Dermis blood vessel endothelial cell (primary cell): Measurements from ENCODE around the gene MCL1. TPM values are rescaled to one million over a fixed set of nuclear protein-coding genes. Genes with fewer than 3 reads are reported as not detected.
"Not testable (repeated sequence)": the region's sequence is repeated elsewhere in the genome, so short reads cannot be mapped to it uniquely, and the experiment has no call there.

Experiments
- DNase-seq: peaks from one replicate; pipeline ENCODE4 v3.0.0; 2010
- total RNA-seq: library from RNA; depleted of rRNA; stranded (reverse); fragments of >200 nt; gene quantifications from 2 replicates; pipeline ENCODE4 v1.2.3, GENCODE V29; 2014

The MCL1 gene
- total RNA-seq, 1 donor from 2014 or later: 316 TPM

DNA sequence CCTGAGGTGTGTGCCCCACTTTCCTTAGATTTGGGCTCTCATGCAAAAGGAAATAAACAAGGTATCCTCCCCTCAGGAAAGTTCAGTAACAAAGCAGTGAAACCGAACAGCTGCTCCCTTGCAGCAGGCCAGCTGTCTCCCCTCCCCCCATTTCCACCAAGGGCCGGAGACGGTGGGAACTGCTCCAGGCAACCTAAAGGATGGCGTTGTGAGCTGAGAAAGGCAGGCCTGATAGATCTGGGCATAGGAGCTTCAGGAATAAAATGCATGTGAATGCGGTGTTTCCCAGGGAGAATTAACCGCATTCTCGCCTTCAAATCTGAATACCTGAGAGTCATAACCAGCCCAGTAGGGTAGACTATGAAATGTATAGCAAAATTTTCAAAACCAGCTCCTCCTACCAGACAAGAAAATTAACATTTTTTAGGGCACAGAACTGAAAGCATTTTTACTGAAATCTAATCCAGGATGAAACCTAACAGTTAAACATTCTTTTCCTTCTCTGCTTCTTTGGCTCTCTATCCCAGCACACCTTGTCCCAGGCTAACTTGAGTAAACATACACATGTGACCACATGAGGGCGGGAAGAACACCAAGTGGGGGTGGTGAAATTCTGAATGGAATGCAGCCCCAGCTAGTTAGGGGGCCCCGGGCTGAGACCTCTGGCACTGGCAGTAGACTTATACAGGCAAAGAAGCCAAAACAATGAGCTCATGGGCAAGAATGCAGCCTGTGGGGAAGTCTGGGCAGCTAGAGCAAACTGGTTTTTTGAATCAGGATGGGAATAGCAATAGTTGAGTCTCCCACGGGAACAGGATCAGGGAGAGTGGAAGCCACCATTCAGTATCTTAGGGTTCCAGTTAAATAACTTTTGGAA is 11.5 kb downstream of the MCL1 start:
- DNase-seq: peak; percentile 97

DNA sequence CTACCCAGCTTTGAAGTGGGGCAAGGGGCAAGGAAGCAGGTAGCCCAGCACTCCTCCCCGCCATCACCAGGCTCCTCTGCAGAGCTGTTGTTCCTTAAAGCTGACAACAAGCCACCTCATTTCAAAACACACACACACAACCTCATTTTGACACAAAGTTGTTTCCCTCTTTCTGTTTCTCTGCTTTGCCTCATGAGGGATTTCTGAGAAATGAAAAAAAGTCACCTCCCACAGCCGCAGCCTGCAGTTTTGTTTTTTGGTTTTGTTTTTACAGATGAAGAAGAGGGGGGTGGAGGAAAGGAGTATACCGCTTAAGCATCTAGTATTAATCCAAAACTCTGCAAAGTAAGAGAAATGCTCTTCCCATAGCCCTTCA is 12.1 kb downstream of the MCL1 start:
- no peak for DNase-seq

DNA sequence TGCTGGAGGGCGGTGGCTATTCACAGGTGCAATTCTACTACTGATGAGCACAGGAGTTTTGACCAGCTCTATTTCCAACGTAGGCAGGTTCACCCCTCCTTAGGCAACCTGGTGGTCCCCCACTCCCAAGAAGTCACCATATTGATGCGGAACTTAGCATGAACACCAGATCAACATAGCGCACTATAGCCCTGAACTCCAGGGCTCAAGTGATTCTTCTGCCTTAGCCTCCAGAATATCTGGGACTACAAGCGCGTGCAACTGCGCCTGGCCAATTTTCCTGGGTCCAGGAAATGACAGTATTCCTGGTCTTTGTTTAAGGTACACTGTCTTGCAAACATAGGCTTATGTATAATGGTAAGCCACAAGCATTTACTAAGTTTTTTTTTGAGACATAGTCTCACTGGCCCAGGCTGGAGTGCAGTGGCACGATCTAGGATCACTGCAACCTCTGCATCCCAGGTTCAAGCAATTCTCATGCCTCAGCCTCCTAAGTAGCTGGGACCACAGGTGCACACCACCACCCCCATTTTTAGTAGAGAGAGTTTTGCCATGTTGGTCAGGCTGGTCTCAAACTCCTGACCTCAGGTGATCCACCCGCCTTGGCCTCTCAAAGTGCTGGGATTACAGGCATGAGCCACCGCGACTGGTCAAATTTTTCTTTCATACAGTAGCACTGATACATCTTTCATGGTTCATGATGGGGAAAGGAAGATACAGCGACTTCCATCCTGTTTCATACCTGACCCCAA is 12.6 kb downstream of the MCL1 start:
- DNase-seq: peak; percentile 68

DNA sequence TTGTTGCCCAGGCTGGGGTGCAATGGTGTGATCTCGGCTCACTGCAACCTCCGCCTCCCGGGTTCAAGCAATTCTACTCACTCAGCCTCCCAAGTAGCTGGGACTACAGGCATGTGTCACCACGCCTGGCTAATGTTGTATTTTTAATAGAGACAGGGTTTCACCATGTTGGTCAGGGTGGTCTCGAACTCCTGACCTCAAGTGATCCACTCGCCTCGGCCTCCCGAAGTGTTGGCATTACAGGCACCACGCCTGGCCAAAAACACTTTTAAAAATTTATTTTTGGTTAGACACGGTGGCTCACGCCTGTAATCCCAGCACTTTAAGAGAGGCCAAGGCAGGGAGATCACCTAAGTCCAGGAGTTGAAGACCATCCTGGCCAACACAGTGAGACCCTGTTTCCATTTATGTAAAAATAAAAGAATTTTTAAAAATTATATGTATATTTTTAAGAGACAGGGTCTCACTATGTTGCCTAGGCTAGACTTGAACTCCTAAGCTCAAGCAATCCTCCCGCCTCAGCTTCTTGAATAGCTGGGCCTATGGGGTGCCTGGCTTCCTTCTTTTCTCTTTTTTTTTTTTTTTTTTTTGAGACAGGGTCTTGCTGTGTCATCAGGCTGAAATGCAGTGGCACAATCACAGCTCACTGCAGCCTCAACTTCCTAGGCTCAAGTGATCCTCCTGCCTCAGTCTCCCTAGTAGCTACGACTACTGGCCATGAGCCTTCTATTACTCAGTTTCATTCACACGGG is 14.0 kb downstream of the MCL1 start:
- DNase-seq: not testable (repeated sequence)

DNA sequence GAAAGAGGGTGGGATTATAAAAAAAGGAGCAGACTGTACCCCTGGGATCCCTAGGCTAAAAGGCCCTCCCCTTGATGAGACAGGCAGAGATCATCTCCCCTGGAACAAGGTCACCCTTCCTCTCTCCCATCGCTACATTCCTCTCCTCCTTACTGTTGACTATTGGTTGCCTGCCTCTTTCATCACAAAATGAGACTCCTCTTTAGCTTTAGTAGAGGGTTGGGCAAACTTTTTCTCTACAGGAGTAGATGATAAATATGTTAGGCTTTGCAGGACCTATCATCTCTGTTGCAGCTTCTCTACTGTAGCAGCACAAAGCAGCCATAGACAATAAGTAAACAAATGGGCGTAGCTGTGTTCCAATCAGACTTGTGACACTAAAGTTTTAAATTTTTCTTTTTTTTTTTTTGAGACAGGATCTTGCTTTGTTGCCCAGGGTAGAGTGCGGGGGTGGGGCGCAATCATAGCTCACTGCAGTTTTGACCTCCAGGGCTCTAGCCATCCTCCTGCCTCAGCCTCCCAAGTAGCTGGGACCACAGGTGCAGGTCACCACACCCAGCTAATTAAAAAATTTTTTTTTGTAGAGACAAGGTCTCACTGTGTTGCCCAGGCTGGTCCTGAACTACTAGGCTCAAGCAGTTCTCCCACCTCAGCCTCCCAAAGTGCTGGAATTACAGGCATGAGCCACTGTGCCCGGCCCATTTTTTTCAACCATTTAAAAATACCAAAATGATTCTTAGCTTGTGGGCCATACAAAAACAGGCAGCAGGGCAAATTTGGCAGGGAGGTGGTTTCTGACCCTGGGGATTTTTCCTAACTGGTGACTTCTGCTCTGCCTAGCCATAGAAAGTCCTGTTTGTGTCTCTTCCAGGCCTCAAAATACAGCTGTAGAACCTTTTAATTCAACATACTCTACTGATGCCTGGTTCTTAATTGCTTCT is 15.1 kb downstream of the MCL1 start:
- DNase-seq: peak; percentile 21

DNA sequence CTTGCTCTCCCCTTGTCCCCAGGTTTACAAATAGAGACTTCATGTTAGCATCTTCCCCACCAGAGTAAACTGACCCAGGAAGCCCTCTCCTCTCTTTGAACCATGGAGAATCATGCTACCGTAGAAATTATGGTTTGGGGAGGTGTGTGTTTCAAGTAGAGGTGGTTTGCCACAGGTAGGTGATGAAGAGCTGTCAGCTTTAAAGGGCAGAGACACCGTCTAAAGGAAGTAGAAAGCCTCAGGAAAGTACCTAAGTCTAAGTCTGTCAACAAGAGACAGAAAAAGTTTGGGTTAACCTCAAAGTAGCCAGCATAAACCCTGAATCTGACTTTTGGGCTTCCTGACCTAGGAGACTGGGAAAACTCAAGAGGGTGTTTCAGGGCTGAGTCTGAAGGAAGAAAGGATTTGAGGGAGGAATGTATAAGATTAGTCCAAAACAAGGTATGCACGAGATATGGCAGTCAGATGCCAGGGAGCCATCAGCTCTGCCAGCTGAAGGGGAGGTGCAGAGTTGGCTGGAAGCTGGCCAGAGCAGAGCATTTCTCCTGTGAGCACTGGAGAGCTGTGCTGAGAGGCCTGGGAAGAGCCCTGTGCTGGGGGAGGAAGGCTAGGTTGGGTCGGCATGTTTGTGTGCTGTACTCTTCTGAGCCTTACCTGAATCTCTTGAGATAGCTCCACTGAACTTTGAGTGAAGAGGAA is 15.9 kb downstream of the MCL1 start:
- peak; percentile 68 for DNase-seq

DNA sequence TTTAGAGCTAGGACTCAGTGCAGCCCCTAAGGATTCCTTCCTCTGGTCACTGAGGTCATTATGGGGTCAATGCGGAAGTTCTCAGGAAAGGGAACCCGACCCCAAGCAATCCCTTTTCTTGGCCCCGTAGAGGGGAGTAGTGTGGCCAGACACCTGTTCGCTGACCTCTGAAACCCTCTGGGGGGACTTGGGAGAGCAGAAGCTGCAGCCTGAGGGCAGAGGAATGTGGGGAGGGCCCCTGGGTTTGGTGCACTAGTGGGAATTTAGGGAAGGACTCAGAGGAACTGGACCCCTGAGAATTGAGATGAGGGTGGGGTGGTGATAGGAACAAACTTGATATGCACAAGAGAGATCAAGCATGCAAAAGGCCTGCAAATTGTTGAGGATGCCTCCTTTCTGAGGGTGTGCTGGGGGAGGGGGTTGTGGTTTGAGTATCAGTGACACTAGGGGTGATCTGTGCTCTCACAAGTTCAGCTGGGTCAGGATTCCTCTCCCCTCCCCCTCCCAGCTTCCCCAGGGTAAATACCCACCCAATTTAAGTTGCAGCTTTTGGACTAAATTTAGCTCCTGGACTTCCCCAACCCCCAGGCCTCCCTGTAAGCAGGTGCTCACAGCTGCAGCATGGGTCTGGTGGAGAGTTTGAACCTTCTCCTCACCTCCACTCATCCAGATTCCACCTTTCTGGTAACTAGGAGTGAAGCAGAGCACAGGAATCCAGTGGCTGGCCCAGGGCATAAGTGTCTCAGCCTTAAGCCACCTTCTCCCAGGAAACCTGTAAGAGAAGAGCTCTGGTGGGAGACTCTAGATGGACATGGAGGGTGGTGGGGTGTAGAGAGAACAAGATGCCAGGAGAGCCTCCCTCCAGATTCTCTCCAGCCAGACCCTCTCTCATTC is 16.7 kb downstream of the MCL1 start:
- peak; percentile 31 for DNase-seq

DNA sequence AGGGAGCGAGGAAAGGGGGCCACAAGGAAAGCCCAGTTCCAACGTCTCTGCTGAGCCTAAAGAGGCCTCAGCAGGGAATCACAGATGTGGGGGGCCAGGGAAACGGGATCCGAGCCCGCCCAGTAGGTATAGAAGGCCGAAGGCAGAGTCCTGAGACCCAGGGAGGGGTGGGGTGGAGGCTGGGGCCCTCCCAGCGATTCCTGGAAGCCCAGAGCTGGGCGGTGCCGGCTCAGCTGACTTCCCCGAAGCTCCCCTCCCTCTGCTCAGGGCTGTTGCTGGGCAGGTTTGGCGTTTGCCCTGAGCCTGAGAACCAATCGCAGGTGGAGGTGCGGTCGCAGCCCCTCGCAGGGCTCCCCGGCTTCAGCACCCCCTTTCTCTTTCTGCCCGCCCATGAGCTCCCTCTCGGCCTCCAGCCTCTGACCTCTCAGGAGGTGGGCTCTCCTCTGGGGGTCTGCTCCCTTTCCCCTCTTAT is 17.4 kb downstream of the MCL1 start:
- peak; percentile 96 for DNase-seq

DNA sequence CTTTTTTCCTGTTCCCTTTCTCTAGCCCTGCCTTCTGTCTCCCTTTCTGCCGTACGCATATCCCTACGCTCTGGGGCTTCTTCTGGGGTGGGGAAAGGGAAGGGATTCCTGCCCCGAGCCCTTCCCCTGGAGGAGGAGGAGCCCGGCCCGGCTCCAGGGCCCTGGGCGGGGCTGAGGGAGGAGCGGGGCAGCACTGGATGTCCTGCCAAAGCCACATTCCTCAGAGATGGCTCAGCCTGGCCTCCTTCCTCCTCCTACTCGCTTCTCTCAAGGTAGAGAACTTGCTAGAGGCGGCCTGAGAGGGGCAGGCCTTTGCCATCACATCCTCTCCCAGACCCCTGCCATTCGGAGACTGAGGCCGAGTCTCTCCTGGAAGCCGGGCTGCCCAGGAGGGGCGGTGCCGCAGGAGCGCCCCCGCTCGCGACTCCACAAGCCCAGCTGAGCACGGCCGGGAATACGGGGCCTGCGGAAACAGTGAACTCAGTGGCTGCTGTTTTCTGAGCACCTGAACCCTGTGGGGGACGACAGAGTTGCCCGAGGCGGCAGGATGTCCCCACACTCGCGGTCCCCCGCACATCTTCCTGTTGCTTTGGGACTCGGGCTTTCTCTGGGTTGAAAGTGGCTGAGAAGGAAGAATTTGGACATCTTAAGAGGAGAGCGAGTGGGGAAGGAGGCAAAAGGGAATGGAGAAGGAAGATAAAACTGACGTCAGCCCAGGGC is 18.0 kb downstream of the MCL1 start:
- peak; percentile 99 for DNase-seq

DNA sequence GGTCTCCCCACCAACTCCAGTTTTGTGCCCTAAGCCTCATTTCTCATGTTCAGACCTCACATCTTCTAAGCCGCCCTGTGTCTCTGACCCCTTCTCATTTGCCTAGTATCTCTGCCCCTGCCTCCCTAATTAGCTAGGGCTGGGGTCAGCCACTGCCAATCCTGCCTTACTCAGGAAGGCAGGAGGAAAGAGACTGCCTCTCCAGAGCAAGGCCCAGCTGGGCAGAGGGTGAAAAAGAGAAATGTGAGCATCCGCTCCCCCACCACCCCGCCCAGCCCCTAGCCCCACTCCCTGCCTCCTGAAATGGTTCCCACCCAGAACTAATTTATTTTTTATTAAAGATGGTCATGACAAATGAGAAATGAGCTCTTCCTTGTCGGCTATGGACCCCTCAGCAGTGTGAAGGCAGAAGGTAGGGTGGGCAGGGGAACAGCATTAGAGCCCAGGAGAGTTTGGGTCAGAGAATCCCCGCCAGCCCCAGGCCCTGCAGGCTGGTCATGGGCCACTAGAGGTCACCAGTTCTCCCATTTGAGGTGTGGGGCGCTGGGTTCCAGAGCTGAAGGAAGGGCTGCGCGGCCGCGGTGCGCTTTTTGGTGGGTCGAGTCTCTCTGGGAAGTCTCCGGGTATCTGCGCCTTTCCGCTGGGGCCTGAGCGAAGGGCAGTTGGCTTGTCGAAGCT is 18.7 kb downstream of the MCL1 start:
- peak; percentile 90 for DNase-seq

DNA sequence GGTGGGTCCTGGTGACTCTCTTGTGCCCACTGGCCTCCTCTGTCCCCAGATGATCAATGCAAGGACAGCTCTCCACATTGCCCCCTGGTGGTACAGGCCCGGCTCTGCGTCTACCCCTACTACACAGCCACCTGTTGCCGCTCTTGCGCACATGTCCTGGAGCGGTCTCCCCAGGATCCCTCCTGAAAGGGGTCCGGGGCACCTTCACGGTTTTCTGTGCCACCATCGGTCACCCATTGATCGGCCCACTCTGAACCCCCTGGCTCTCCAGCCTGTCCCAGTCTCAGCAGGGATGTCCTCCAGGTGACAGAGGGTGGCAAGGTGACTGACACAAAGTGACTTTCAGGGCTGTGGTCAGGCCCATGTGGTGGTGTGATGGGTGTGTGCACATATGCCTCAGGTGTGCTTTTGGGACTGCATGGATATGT is 19.4 kb downstream of the MCL1 start:
- peak; percentile 85 for DNase-seq

DNA sequence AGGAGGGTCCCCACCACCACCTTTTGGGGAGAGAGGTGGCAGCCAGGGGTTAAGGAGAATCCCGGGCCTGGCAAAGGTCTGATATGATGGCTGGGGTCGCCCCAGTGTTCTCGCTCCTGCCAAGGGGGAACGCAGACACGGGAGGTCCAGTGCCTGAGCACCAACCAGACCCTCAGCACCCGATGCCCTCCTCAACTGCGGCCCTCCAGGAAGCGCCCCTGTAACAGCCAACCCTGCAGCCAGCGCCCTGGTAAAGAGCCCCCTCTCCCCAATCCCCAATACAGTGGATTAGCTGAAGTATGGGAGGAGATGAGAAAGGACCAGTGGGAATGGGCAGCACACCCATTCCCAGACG is 19.8 kb downstream of the MCL1 start:
- no peak for DNase-seq

DNA sequence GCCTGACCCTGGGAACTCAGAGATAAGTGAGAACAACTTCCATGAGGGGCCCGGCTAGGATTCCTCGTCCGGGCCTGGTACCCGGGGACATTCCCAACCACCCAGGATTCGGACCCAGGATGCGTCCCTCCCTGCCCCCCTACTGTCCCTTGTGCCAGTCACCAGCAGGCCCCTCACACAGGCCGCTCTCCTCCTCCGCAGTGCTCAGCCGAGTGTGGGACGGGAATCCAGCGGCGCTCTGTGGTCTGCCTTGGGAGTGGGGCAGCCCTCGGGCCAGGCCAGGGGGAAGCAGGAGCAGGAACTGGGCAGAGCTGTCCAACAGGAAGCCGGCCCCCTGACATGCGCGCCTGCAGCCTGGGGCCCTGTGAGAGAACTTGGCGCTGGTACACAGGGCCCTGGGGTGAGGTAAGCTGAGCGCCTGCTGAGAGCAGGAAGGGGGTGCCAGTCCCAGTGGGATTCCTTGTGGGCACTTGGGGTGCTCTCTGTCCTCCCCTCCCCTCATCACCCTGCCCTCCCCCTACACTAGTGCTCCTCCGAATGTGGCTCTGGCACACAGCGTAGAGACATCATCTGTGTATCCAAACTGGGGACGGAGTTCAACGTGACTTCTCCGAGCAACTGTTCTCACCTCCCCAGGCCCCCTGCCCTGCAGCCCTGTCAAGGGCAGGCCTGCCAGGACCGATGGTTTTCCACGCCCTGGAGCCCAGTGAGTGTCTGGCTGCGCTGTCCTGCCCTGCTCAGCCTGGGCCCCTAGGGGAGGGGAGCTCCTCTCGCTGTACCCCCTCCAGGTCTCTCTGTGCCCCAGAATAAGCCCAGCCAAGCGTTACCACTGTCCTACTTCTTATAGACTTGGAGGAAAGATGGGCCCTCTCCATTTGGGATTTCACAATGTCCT is 20.4 kb downstream of the MCL1 start:
- peak; percentile 84 for DNase-seq

DNA sequence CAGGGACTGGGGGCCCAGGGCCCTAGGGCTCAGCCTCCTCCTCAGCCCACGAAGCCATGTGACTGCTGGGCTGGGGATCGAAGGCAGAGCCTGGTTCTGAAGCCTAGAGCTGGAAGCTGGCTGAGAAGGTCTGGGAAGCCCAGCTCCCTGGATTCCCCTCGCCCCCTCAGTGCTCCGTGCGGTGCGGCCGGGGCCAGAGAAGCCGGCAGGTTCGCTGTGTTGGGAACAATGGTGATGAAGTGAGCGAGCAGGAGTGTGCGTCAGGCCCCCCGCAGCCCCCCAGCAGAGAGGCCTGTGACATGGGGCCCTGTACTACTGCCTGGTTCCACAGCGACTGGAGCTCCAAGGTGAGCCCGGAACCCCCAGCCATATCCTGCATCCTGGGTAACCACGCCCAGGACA is 21.1 kb downstream of the MCL1 start:
- DNase-seq: peak; percentile 16

DNA sequence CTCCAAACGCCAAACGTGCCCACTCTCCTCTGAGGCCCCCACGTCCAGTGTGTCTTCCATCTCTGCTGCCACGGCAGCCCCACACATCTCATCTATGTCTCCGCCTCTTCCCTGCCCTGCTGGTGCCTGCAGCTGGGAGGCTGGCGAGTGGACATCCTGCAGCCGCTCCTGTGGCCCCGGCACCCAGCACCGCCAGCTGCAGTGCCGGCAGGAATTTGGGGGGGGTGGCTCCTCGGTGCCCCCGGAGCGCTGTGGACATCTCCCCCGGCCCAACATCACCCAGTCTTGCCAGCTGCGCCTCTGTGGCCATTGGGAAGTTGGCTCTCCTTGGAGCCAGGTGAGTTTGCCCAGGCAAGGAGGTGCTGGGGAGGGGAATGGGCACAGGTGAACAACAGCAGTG is 21.6 kb downstream of the MCL1 start:
- DNase-seq: peak; percentile 4

DNA sequence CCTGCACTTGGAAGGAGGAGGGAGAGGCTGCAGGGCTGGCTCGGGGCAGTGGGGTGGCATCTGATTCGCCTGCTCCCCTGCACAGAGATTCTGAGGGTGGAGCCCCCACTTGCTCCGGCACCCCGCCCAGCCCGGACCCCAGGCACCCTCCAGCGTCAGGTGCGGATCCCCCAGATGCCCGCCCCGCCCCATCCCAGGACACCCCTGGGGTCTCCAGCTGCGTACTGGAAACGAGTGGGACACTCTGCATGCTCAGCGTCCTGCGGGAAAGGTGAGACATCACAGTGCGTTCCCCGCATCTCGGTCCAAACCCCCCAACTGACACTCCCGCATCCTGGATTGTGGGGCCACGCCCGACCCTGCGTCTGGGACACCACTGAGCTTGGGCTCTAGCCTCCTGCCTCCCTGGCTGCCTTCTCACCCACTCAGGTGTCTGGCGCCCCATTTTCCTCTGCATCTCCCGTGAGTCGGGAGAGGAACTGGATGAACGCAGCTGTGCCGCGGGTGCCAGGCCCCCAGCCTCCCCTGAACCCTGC is 22.3 kb downstream of the MCL1 start:
- DNase-seq: no peak
